PFSK-1 (cell line): Measurements from ENCODE around the gene MTG1.

Source experiments
- FOXP2 ChIP-seq: optimal IDR thresholded peaks from 2 replicates; pipeline ENCODE3; 2011; ENCODE audit warnings: borderline replicate concordance, control low read depth, inconsistent platforms; ENCODE audit not compliant: insufficient read depth; ENCODE audit errors: extremely low read length, extremely low read depth
- POLR2AphosphoS5 ChIP-seq: IDR thresholded peaks from 2 replicates; pipeline ENCODE4 v1.6.1; 2012; ENCODE audit warnings: low read depth, mild to moderate bottlenecking, control low read depth, low read length, moderate library complexity
- REST ChIP-seq, 2 experiments: IDR thresholded peaks; 2 replicates each; pipeline versions ENCODE4 v1.6.1 to v1.8.0; 2011 to 2012; ENCODE audit warnings: low read depth in 2 of 2, low read length in 2 of 2, control low read depth in 1 of 2, inconsistent platforms in 1 of 2, mild to moderate bottlenecking in 1 of 2, moderate library complexity in 1 of 2; ENCODE audit not compliant: insufficient read depth in 1 of 2
- SIN3A ChIP-seq: IDR thresholded peaks from 2 replicates; pipeline ENCODE4 v1.6.1; 2012; ENCODE audit warnings: mild to moderate bottlenecking, low read length, moderate library complexity, borderline replicate concordance; ENCODE audit not compliant: insufficient read depth
- TAF1 ChIP-seq: IDR thresholded peaks from 2 replicates; pipeline ENCODE4 v1.6.1; 2012; ENCODE audit warnings: low read length, control low read depth, borderline replicate concordance; ENCODE audit not compliant: insufficient read depth

MTG1 gene

DNA sequence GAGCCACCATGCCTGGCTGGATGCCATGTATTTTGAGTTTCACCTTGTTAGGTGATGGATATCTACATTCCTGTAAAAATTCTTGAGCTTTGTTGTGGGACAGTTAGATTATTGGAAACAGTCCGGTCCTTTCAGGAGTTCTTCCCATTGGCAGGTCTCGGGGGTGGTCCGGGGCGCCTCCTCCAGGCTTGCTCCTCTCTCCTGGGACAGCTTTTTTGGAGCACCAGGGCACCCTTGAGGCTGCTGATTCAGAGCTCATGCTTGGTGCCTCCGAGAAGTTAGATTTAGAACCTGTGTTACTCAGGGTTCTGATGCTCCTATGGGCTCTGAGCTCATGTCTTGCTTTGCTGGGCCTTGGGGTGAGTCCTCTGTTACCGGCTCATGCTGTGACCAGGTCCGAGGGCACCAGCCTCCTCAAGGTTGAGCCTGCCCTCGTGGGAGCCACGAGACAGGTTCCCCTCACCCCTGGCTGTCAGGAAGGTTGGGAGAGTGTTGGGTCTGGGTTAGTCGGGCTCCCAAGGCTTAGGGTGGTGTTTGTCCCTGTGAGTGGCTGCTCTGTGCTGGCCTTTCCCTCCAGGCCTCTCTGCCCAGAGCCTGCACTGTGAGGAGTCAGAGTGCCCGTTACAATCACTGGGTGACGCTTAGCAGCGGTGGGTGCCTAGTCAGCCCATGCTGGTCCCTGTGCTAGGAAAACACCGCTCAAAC is 24.5 kb downstream of the MTG1 start:
- TF ChIP-seq REST (IDR thresholded peaks at IDR 0.05; ENCODE audit: insufficient read depth in 1 of 2, low read depth in 2 of 2, low read length in 2 of 2) = no peak
- no peak for TF ChIP-seq TAF1
- TF ChIP-seq SIN3A = no peak
- TF ChIP-seq POLR2AphosphoS5 = no peak
- no peak for TF ChIP-seq FOXP2

DNA sequence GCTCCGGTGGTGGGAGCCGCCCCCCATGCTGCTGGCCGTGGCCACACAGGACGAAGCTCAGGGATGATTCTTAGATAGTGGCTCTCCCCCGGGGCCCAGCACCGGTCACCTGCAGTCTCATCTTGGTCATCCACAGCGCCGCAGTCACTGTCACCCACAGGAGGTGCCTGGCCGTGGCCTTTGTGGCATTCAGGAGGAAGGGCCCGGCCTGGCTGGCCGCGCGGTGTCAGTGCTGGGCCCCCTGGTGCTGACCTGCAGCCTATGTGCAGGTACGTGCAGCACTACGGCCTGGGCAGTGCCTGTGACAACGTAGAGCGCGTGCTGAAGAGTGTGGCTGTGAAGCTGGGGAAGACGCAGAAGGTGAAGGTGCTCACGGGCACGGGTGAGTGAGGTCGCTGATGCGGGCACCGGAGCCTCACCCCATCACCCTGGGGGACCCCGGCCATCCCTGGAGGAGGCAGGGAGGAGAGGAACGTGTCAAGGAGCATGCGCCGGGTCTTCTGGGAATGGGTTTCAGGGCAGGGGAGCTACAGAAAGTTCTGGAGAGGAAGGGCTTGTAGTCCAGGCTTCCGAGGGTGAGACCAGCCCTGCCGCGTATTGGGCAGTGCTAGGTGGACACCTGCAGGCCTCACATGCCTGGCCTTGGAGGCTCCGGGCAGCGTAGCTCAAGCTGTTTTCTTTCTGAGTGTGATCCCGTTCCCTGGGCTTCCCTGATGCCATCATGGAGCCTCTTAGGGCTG is 25.4 kb downstream of the MTG1 start:
- TF ChIP-seq POLR2AphosphoS5 = no peak
- no peak for TF ChIP-seq SIN3A

- TF ChIP-seq TAF1 = no peak
- no peak for TF ChIP-seq REST (IDR thresholded peaks at IDR 0.05; ENCODE audit: insufficient read depth in 1 of 2, low read depth in 2 of 2, low read length in 2 of 2)
- no peak for TF ChIP-seq FOXP2
- TF ChIP-seq POLR2AphosphoS5 = no peak
- no peak for TF ChIP-seq SIN3A
Measured at GRCh38 chr10:133420028-133420427, 26.1 kb downstream of the MTG1 start.

DNA sequence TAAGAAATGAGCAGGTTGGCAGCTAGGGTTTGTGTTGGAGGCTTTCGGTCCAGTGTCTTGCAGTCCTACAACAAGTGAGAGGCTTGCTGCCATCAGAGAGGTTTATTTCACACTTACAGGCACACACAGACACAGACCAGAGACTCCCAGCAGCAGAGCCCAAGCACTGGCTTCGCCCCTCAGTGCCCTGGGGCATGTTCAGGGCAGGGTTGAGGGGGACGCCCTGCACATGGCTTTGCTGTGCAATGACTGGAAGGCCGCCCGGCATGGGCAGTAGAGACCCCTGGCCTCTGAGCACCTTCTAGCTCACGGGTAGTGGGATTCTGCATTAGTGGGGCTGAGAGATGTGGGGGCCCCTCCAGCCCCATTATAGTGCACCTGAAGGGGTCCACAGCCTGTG is 26.6 kb downstream of the MTG1 start:
- no peak for TF ChIP-seq POLR2AphosphoS5
- TF ChIP-seq REST (IDR thresholded peaks at IDR 0.05; ENCODE audit: insufficient read depth in 1 of 2, low read depth in 2 of 2, low read length in 2 of 2) = no peak
- TF ChIP-seq TAF1 = no peak
- no peak for TF ChIP-seq FOXP2
- no peak for TF ChIP-seq SIN3A

- TF ChIP-seq POLR2AphosphoS5 (no peak), TAF1 (no peak), SIN3A (no peak), FOXP2 (no peak), REST (IDR thresholded peaks at IDR 0.05; ENCODE audit: insufficient read depth in 1 of 2, low read depth in 2 of 2, low read length in 2 of 2) (no peak)
Measured at GRCh38 chr10:133421336-133422222, 27.6 kb downstream of the MTG1 start.
